Measurements from ENCODE around the gene XCR1.

The XCR1 gene

GRCh38 chr3:45967724-45968123 lies 59.6 kb downstream of the XCR1 start:
- H3K4me3 ChIP-seq (ENCODE audit: low read depth in 1 of 5, low read length in 5 of 5): no peak overlapping the region
- no peaks in the 10 kb centered on the region for H3K27me3 ChIP-seq (ENCODE audit: control insufficient read depth in 5 of 5, insufficient read depth in 4 of 5, low read length in 5 of 5)
- H3K36me3 ChIP-seq (ENCODE audit: control insufficient read depth in 5 of 5, insufficient read depth in 5 of 5, low read length in 5 of 5): peaks cover 9 to 90% (median 86%) of the 10 kb centered on the region in 5 donors
- no peak overlapping the region for H3K9ac ChIP-seq (ENCODE audit: low read length in 5 of 5)
- no peak overlapping the region for H3K27ac ChIP-seq (ENCODE audit: low read depth, low read length)
- peaks cover 0 to 20% (median 11%) of the 10 kb centered on the region in 5 donors for H3K4me1 ChIP-seq (ENCODE audit: control insufficient read depth in 5 of 5, insufficient read depth in 5 of 5, low read length in 5 of 5)
- no peaks in the 10 kb centered on the region for H3K9me3 ChIP-seq (ENCODE audit: control insufficient read depth in 5 of 5, low read length in 5 of 5)

All from subcutaneous abdominal adipose tissue (tissue), 5 donors.